K562 (cell line): ENCODE data around the gene PPIE. TPM values are rescaled to one million over a fixed set of nuclear protein-coding genes. Genes with fewer than 3 reads are reported as not detected.
A peak's percentile ranks its signal among the peaks of the same experiment; 100 is the strongest.

Experiments
- ARNT ChIP-seq, 2 experiments: fragments of 450-650 bp; IDR thresholded peaks; 2 replicates each; pipeline ENCODE4 v1.6.1; 2016; ENCODE audit warnings: mild to moderate bottlenecking in 1 of 2
- CBFB ChIP-seq: sonication (generic); formaldehyde crosslinking; IDR thresholded peaks from 2 replicates; pipeline ENCODE4 v1.4.0; 2020; ENCODE audit warnings: mild to moderate bottlenecking, missing genetic modification reagents
- DPF2 ChIP-seq: fragments of 450-650 bp; IDR thresholded peaks from 2 replicates; pipeline ENCODE4 v1.6.1; 2016
- GABPB1 ChIP-seq: sonication (generic); formaldehyde crosslinking; IDR thresholded peaks from 2 replicates; pipeline ENCODE4 v1.8.0; 2022; ENCODE audit warnings: mild to moderate bottlenecking, missing genetic modification reagents
- LCOR ChIP-seq: sonication (generic); formaldehyde crosslinking; IDR thresholded peaks from 2 replicates; pipeline ENCODE4 v1.8.0; 2022; ENCODE audit warnings: mild to moderate bottlenecking, missing genetic modification reagents
- RAD51 ChIP-seq: fragments of 450-650 bp; IDR thresholded peaks from 2 replicates; pipeline ENCODE4 v1.7.1; 2016; ENCODE audit warnings: low read depth, mild to moderate bottlenecking, borderline replicate concordance
- TEAD2 ChIP-seq: fragments of 450-650 bp; IDR thresholded peaks from 2 replicates; pipeline ENCODE4 v1.6.1; 2016; ENCODE audit warnings: missing genetic modification characterization, control low read depth, missing compliant biosample characterization
- ZNF644 ChIP-seq: fragments of 200-800 bp; sonication (Bioruptor generic); IDR thresholded peaks from 2 replicates; pipeline ENCODE4 v1.6.1; 2016; ENCODE audit warnings: low read depth, missing genetic modification characterization, missing compliant biosample characterization
- polyA plus RNA-seq, 8 experiments: library from polyadenylated mRNA; depleted of rRNA in 4 of 8; stranded (reverse) in 5 of 8; unstranded in 3 of 8; fragments of >200 nt; fragmentation: Nextera tagmentation in 2 of 8; fragmentation: Illumina TruSeq in 1 of 8; extraction: Ambion mirVana in 2 of 8; extraction: Trizol in 1 of 8; gene quantifications; 2 replicates each; pipeline versions ENCODE4 v1.2.1 to v1.2.3, GENCODE V29; 2011 to 2014; ENCODE audit warnings: inconsistent platforms in 1 of 8, missing spikeins in 1 of 8
- total RNA-seq, 7 experiments: library from RNA; depleted of rRNA in 6 of 7; stranded (reverse); fragments of >200 nt in 6 of 7; fragmentation: Illumina TruSeq in 2 of 7; extraction: Trizol in 2 of 7; gene quantifications; 2 replicates each; pipeline versions ENCODE4 v1.2.1 to v1.2.3, GENCODE V29; 2011 to 2021; ENCODE audit warnings: low replicate concordance in 1 of 7
- TF ChIP-seq, protein P1 (sequence below): fragments of 450-650 bp; IDR thresholded peaks from 2 replicates; pipeline ENCODE4 v1.6.1; 2016; ENCODE audit warnings: mild to moderate bottlenecking, moderate library complexity
- TF ChIP-seq, protein P2 (sequence below): sonication (generic); formaldehyde crosslinking; IDR thresholded peaks from 2 replicates; pipeline ENCODE4 v1.4.0; 2020; ENCODE audit warnings: mild to moderate bottlenecking, missing genetic modification reagents
- TF ChIP-seq, protein P3 (sequence below): sonication (generic); formaldehyde crosslinking; IDR thresholded peaks from 2 replicates; pipeline ENCODE4 v1.8.1; 2023; ENCODE audit warnings: mild to moderate bottlenecking, missing genetic modification reagents

The PPIE gene
- total and polyA plus RNA-seq, 9 of the 15 experiments (the other 6 are each of a cell fraction or from before 2014, with no cell fraction given) = 75.4 to 444 (median 131) TPM

DNA sequence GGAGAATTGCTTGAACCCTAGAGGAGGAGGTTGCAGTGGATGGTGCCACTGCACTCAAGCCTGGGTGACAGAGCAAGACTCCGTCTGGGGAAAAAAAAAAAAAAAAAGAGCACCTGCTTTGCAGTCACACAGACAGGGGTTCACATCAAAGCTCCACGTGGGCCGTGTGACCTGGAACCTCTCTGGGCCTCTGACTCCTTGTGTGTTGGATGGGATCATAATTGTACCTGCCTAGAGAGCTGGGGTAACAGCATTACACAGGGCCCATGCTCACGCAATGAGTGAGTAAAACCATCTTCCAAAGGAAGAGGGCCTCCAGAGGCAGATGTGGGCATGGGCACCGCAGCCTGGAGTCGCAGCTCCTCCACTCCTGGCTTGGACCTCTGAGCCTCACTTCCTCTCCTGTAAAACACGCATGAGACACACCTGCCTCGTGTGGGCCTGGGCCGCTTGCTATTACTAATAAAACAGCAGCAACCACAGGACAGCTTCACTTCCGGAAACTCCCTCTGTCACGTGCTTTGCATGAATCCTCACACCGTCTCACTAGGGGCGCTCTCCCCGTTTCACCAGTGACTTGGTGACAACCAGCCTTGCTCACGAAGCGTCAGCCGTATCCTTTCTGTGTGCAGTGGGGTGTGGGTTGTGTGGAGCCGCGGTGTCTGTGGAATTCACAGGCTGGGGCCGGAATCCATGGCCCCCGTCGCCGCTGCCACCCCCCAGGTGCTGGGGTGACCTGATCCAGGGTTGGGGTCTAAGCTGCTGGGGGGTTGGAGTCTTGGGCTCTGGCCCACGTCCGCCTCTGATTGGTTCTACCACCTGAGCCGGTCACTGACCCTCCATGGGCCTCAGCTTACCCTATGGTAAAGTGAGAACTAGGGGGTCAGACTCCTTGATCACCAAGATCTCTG is 60.4 kb downstream of the PPIE start (continued):
- TF ChIP-seq, protein P1, sequence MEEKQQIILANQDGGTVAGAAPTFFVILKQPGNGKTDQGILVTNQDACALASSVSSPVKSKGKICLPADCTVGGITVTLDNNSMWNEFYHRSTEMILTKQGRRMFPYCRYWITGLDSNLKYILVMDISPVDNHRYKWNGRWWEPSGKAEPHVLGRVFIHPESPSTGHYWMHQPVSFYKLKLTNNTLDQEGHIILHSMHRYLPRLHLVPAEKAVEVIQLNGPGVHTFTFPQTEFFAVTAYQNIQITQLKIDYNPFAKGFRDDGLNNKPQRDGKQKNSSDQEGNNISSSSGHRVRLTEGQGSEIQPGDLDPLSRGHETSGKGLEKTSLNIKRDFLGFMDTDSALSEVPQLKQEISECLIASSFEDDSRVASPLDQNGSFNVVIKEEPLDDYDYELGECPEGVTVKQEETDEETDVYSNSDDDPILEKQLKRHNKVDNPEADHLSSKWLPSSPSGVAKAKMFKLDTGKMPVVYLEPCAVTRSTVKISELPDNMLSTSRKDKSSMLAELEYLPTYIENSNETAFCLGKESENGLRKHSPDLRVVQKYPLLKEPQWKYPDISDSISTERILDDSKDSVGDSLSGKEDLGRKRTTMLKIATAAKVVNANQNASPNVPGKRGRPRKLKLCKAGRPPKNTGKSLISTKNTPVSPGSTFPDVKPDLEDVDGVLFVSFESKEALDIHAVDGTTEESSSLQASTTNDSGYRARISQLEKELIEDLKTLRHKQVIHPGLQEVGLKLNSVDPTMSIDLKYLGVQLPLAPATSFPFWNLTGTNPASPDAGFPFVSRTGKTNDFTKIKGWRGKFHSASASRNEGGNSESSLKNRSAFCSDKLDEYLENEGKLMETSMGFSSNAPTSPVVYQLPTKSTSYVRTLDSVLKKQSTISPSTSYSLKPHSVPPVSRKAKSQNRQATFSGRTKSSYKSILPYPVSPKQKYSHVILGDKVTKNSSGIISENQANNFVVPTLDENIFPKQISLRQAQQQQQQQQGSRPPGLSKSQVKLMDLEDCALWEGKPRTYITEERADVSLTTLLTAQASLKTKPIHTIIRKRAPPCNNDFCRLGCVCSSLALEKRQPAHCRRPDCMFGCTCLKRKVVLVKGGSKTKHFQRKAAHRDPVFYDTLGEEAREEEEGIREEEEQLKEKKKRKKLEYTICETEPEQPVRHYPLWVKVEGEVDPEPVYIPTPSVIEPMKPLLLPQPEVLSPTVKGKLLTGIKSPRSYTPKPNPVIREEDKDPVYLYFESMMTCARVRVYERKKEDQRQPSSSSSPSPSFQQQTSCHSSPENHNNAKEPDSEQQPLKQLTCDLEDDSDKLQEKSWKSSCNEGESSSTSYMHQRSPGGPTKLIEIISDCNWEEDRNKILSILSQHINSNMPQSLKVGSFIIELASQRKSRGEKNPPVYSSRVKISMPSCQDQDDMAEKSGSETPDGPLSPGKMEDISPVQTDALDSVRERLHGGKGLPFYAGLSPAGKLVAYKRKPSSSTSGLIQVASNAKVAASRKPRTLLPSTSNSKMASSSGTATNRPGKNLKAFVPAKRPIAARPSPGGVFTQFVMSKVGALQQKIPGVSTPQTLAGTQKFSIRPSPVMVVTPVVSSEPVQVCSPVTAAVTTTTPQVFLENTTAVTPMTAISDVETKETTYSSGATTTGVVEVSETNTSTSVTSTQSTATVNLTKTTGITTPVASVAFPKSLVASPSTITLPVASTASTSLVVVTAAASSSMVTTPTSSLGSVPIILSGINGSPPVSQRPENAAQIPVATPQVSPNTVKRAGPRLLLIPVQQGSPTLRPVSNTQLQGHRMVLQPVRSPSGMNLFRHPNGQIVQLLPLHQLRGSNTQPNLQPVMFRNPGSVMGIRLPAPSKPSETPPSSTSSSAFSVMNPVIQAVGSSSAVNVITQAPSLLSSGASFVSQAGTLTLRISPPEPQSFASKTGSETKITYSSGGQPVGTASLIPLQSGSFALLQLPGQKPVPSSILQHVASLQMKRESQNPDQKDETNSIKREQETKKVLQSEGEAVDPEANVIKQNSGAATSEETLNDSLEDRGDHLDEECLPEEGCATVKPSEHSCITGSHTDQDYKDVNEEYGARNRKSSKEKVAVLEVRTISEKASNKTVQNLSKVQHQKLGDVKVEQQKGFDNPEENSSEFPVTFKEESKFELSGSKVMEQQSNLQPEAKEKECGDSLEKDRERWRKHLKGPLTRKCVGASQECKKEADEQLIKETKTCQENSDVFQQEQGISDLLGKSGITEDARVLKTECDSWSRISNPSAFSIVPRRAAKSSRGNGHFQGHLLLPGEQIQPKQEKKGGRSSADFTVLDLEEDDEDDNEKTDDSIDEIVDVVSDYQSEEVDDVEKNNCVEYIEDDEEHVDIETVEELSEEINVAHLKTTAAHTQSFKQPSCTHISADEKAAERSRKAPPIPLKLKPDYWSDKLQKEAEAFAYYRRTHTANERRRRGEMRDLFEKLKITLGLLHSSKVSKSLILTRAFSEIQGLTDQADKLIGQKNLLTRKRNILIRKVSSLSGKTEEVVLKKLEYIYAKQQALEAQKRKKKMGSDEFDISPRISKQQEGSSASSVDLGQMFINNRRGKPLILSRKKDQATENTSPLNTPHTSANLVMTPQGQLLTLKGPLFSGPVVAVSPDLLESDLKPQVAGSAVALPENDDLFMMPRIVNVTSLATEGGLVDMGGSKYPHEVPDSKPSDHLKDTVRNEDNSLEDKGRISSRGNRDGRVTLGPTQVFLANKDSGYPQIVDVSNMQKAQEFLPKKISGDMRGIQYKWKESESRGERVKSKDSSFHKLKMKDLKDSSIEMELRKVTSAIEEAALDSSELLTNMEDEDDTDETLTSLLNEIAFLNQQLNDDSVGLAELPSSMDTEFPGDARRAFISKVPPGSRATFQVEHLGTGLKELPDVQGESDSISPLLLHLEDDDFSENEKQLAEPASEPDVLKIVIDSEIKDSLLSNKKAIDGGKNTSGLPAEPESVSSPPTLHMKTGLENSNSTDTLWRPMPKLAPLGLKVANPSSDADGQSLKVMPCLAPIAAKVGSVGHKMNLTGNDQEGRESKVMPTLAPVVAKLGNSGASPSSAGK = peak; percentile 99
- peak; percentile 30; the same call in 1 of the 2 replicates for TF ChIP-seq CBFB (CRISPR knock-in tag)
- TF ChIP-seq TEAD2 (tag) = 0 out of 2 replicates have a peak, but pooled peaks have one; percentile 55
- peak; percentile 96 for TF ChIP-seq LCOR
- peak; percentile 91 for TF ChIP-seq GABPB1 (CRISPR knock-in tag)
- TF ChIP-seq, protein P2, sequence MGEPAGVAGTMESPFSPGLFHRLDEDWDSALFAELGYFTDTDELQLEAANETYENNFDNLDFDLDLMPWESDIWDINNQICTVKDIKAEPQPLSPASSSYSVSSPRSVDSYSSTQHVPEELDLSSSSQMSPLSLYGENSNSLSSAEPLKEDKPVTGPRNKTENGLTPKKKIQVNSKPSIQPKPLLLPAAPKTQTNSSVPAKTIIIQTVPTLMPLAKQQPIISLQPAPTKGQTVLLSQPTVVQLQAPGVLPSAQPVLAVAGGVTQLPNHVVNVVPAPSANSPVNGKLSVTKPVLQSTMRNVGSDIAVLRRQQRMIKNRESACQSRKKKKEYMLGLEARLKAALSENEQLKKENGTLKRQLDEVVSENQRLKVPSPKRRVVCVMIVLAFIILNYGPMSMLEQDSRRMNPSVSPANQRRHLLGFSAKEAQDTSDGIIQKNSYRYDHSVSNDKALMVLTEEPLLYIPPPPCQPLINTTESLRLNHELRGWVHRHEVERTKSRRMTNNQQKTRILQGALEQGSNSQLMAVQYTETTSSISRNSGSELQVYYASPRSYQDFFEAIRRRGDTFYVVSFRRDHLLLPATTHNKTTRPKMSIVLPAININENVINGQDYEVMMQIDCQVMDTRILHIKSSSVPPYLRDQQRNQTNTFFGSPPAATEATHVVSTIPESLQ (CRISPR knock-in tag) = peak; percentile 84
- peak; percentile 37; the same call in 1 of the 2 replicates for TF ChIP-seq DPF2
- TF ChIP-seq, protein P3, sequence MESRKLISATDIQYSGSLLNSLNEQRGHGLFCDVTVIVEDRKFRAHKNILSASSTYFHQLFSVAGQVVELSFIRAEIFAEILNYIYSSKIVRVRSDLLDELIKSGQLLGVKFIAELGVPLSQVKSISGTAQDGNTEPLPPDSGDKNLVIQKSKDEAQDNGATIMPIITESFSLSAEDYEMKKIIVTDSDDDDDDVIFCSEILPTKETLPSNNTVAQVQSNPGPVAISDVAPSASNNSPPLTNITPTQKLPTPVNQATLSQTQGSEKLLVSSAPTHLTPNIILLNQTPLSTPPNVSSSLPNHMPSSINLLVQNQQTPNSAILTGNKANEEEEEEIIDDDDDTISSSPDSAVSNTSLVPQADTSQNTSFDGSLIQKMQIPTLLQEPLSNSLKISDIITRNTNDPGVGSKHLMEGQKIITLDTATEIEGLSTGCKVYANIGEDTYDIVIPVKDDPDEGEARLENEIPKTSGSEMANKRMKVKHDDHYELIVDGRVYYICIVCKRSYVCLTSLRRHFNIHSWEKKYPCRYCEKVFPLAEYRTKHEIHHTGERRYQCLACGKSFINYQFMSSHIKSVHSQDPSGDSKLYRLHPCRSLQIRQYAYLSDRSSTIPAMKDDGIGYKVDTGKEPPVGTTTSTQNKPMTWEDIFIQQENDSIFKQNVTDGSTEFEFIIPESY (CRISPR knock-in tag) = peak; percentile 90
- TF ChIP-seq RAD51 = peak; percentile 95
- peak in 1 of 2 experiments; percentile 23; a peak in 1 of 4 replicates for TF ChIP-seq ARNT (IDR thresholded peaks at IDR 0.05)
- TF ChIP-seq ZNF644 = peak; percentile 75
